ENCODE results near the gene DRAXIN. TPM values are rescaled to one million over a fixed set of nuclear protein-coding genes. Genes with fewer than 3 reads are reported as not detected.

Gene DRAXIN
- total RNA-seq, 2 donors from 2014 or later = not detected

GRCh38 chr1:11749203-11749689 lies 57.7 kb downstream of the DRAXIN start:
- intact Hi-C loops (cut with DNase I) = no loop called here
- H3K27ac ChIP-seq = no peak overlapping the region
- 56 to 66% methylated on average over 7 to 9 of the region's 9 CpGs for WGBS, 2 donors
- peaks cover 44% of the 10 kb centered on the region for H3K4me1 ChIP-seq
- no peak overlapping the region for H3K4me3 ChIP-seq
- H3K36me3 ChIP-seq (replicated peaks in 1 of 2; ENCODE audit: insufficient read depth in 1 of 2, low read depth in 2 of 2) = peaks cover 0 to 4% of the 10 kb centered on the region in 2 donors
- TF ChIP-seq CTCF (IDR thresholded peaks at IDR 0.05) (peak in 6 of 7 experiments; percentile 19 to 66 (median 38)), POLR2A (IDR thresholded peaks at IDR 0.05) (no peak)
- no peaks in the 10 kb centered on the region for H3K9me3 ChIP-seq
- H3K27me3 ChIP-seq = no peaks in the 10 kb centered on the region
- ATAC-seq = no peak
- DNase-seq = peak in 3 of 4 donors; percentile 50 to 75 (median 64)

- Histone ChIP-seq H3K36me3 (replicated peaks in 1 of 2; ENCODE audit: insufficient read depth in 1 of 2, low read depth in 2 of 2) (peaks cover 0 to 4% of the 10 kb centered on the region in 2 donors), H3K4me3 (no peak overlapping the region), H3K27ac (no peak overlapping the region), H3K27me3 (no peaks in the 10 kb centered on the region), H3K4me1 (peaks cover 52% of the 10 kb centered on the region), H3K9me3 (no peaks in the 10 kb centered on the region)
- WGBS, 2 donors = 91 to 94% methylated on average over 12 to 15 of the region's 15 CpGs
- intact Hi-C loops (cut with DNase I) = no loop called here
- no peak for DNase-seq
- no peak for ATAC-seq
- TF ChIP-seq CTCF (IDR thresholded peaks at IDR 0.05) (no peak), POLR2A (IDR thresholded peaks at IDR 0.05) (no peak)
Observed at GRCh38 chr1:11749996-11750395, 58.5 kb downstream of the DRAXIN start.

- DNase-seq = no peak
- Histone ChIP-seq H3K9me3 (no peaks in the 10 kb centered on the region), H3K36me3 (replicated peaks in 1 of 2; ENCODE audit: insufficient read depth in 1 of 2, low read depth in 2 of 2) (peaks cover 0 to 4% of the 10 kb centered on the region in 2 donors), H3K4me3 (no peak overlapping the region), H3K4me1 (peaks cover 51% of the 10 kb centered on the region), H3K27me3 (no peaks in the 10 kb centered on the region), H3K27ac (no peak overlapping the region)
- no peak for TF ChIP-seq POLR2A (IDR thresholded peaks at IDR 0.05)
- no peak for TF ChIP-seq CTCF (IDR thresholded peaks at IDR 0.05)
- intact Hi-C loops (cut with DNase I) = no loop called here
- WGBS, 2 donors = 87 to 91% methylated on average over 4 to 9 of the region's 9 CpGs
- no peak for ATAC-seq
Observed at GRCh38 chr1:11751087-11751486, 59.6 kb downstream of the DRAXIN start.

GRCh38 chr1:11752359-11753088 lies 61.0 kb downstream of the DRAXIN start:
- no peak for ATAC-seq
- peaks cover 0 to 4% of the 10 kb centered on the region in 2 donors for H3K36me3 ChIP-seq (replicated peaks in 1 of 2; ENCODE audit: insufficient read depth in 1 of 2, low read depth in 2 of 2)
- H3K27ac ChIP-seq = no peak overlapping the region
- no peaks in the 10 kb centered on the region for H3K27me3 ChIP-seq
- TF ChIP-seq POLR2A (IDR thresholded peaks at IDR 0.05) = no peak
- no peak for TF ChIP-seq CTCF (IDR thresholded peaks at IDR 0.05)
- WGBS, 2 donors = 63 to 78% methylated on average over 11 to 17 of the region's 17 CpGs
- peaks cover 37% of the 10 kb centered on the region for H3K4me1 ChIP-seq
- no peak for DNase-seq
- no peaks in the 10 kb centered on the region for H3K9me3 ChIP-seq
- intact Hi-C loops (cut with DNase I) = no loop called here
- no peak overlapping the region for H3K4me3 ChIP-seq

All from body of pancreas (tissue), 4 donors.